ENCODE results near the gene TAF12. TPM values are rescaled to one million over a fixed set of nuclear protein-coding genes. Genes with fewer than 3 reads are reported as not detected.

Gene TAF12
- total and polyA plus RNA-seq, 2 of the 4 experiments (the other 2 are of a cell fraction) = 28.8 to 31.7 TPM

- H3K4ac ChIP-seq (ENCODE audit: low read depth, low read length) = no peak overlapping the region
- H3K9ac ChIP-seq (ENCODE audit: low read depth, low read length) = no peak overlapping the region
- no peaks in the 10 kb centered on the region for H3K36me3 ChIP-seq (ENCODE audit: control insufficient read depth, insufficient read depth, low read length)
- no peak overlapping the region for H4K8ac ChIP-seq (ENCODE audit: low read depth in 2 of 2, low read length in 2 of 2)
- no peak overlapping the region for H2BK120ac ChIP-seq (ENCODE audit: low read depth, low read length)
- POLR2A ChIA-PET (ENCODE audit: unreplicated experiment) = no interaction called here
- no peak overlapping the region for H3K18ac ChIP-seq (ENCODE audit: low read depth, low read length)
- H3K79me1 ChIP-seq (ENCODE audit: low read depth in 1 of 2, low read length in 2 of 2) = peaks cover 12 to 23% of the 10 kb centered on the region in 2 experiments
- no peaks in the 10 kb centered on the region for H4K20me1 ChIP-seq (ENCODE audit: insufficient read depth, low read length)
- no peak overlapping the region for H3K23ac ChIP-seq (ENCODE audit: low read depth, low read length)
- H3K9me1 ChIP-seq (ENCODE audit: insufficient read depth, low read length) = no peaks in the 10 kb centered on the region
- no peak overlapping the region for H2BK15ac ChIP-seq (ENCODE audit: low read depth, low read length)
- H3K4me1 ChIP-seq (ENCODE audit: control insufficient read depth, insufficient read depth, low read length) = peaks cover 2% of the 10 kb centered on the region
- no peak overlapping the region for H3K56ac ChIP-seq (ENCODE audit: extremely low read depth, insufficient read depth, low read length)
- in situ Hi-C loops (cut with MboI; ENCODE audit: low sequenced_read_pairs) = no loop called here
- H3K27me3 ChIP-seq (ENCODE audit: control insufficient read depth, insufficient read depth, low read length) = no peaks in the 10 kb centered on the region
- H3K4me2 ChIP-seq (ENCODE audit: low read depth, low read length) = no peak overlapping the region
- DNase-seq (no peak), ATAC-seq (ENCODE audit: low read depth) (no peak)
- H3K9me3 ChIP-seq (ENCODE audit: control insufficient read depth, insufficient read depth, low read length) = no peaks in the 10 kb centered on the region
- no peak overlapping the region for H4K91ac ChIP-seq (ENCODE audit: insufficient read depth, low read depth, low read length)
- no peak overlapping the region for H4K5ac ChIP-seq (ENCODE audit: low read depth, low read length)
- H2BK20ac ChIP-seq (ENCODE audit: low read depth, low read length) = no peak overlapping the region
- dilution Hi-C loops (cut with HindIII; ENCODE audit: low sequenced_read_pairs, unreplicated experiment) = no loop called here
- BruUV-seq (replicated peaks) = no TSS peak
- H2BK5ac ChIP-seq (ENCODE audit: low read depth, low read length, poor library complexity, severe bottlenecking) = no peak overlapping the region
- no peak overlapping the region for H3K4me3 ChIP-seq (ENCODE audit: insufficient read depth, low read depth, low read length)
- intact Hi-C loops (cut with micrococcal nuclease) = loop anchor here (5.0 kb wide), 1 partner anchor 70 kb away; the partner anchor contains the start of gene YTHDF2
- no peak overlapping the region for H2AFZ ChIP-seq (replicated peaks; ENCODE audit: low read length, poor library complexity)
- no peak overlapping the region for H3K14ac ChIP-seq (replicated peaks; ENCODE audit: low read depth, low read length)
- no CpG with 5 or more reads among the region's 12 CpGs for WGBS, 2 experiments (ENCODE audit: extremely low coverage in 2 of 2, insufficient read length in 1 of 2)
- CTCF ChIA-PET = no interaction called here
- TF ChIP-seq CEBPB (IDR thresholded peaks at IDR 0.05; ENCODE audit: low read depth, low read length) = no peak
- TF ChIP-seq BHLHE40 (IDR thresholded peaks at IDR 0.05; ENCODE audit: low read depth, low read length) = no peak
- TF ChIP-seq RAD21 (IDR thresholded peaks at IDR 0.05; ENCODE audit: low read length) = no peak
- TF ChIP-seq, protein P1, sequence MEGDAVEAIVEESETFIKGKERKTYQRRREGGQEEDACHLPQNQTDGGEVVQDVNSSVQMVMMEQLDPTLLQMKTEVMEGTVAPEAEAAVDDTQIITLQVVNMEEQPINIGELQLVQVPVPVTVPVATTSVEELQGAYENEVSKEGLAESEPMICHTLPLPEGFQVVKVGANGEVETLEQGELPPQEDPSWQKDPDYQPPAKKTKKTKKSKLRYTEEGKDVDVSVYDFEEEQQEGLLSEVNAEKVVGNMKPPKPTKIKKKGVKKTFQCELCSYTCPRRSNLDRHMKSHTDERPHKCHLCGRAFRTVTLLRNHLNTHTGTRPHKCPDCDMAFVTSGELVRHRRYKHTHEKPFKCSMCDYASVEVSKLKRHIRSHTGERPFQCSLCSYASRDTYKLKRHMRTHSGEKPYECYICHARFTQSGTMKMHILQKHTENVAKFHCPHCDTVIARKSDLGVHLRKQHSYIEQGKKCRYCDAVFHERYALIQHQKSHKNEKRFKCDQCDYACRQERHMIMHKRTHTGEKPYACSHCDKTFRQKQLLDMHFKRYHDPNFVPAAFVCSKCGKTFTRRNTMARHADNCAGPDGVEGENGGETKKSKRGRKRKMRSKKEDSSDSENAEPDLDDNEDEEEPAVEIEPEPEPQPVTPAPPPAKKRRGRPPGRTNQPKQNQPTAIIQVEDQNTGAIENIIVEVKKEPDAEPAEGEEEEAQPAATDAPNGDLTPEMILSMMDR (conservative IDR thresholded peaks at IDR 0.05; ENCODE audit: low read depth, low read length) = no peak
- no peak for TF ChIP-seq NFE2L2 (IDR thresholded peaks at IDR 0.05; ENCODE audit: low read depth, low read length)
- TF ChIP-seq ELK1 (IDR thresholded peaks at IDR 0.05; ENCODE audit: borderline replicate concordance, low read depth, low read length) = no peak
- no peak for TF ChIP-seq RFX5 (IDR thresholded peaks at IDR 0.05; ENCODE audit: low read depth, low read length)
- no peak for TF ChIP-seq FOS (IDR thresholded peaks at IDR 0.05; ENCODE audit: low read depth, low read length)
- TF ChIP-seq MXI1 (IDR thresholded peaks at IDR 0.05; ENCODE audit: borderline replicate concordance, low read depth, low read length) = no peak
- no peak for TF ChIP-seq CHD1 (IDR thresholded peaks at IDR 0.05; ENCODE audit: low read depth, low read length)
- no peak for TF ChIP-seq POLR2A (IDR thresholded peaks at IDR 0.05; ENCODE audit: low read depth, low read length)
- no peak for TF ChIP-seq SMC3 (IDR thresholded peaks at IDR 0.05; ENCODE audit: low read depth, low read length)
- no peak for TF ChIP-seq MAZ (IDR thresholded peaks at IDR 0.05; ENCODE audit: borderline replicate concordance, low read depth, low read length)
- TF ChIP-seq, protein P2, sequence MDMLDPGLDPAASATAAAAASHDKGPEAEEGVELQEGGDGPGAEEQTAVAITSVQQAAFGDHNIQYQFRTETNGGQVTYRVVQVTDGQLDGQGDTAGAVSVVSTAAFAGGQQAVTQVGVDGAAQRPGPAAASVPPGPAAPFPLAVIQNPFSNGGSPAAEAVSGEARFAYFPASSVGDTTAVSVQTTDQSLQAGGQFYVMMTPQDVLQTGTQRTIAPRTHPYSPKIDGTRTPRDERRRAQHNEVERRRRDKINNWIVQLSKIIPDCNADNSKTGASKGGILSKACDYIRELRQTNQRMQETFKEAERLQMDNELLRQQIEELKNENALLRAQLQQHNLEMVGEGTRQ (IDR thresholded peaks at IDR 0.05; ENCODE audit: low read depth, low read length) = no peak
- TF ChIP-seq RCOR1 (IDR thresholded peaks at IDR 0.05; ENCODE audit: insufficient replicate concordance, low read length) = no peak
- no peak for TF ChIP-seq MAFK (IDR thresholded peaks at IDR 0.05; ENCODE audit: low read depth, low read length)
- H2AK5ac ChIP-seq (ENCODE audit: low read depth, low read length) = no peak overlapping the region
- H2AK9ac ChIP-seq (replicated peaks; ENCODE audit: low read depth, low read length, poor library complexity) = no peak overlapping the region
- no peak overlapping the region for H3K27ac ChIP-seq (ENCODE audit: insufficient read depth, low read length)
Observed at GRCh38 chr1:28666806-28667205, 23.9 kb upstream of the TAF12 start.

Data from IMR-90 (cell line).